ENCODE data around the gene CEP135.
A peak's percentile ranks its signal among the peaks of the same experiment; 100 is the strongest.
"Not testable (repeated sequence)": the region's sequence is repeated elsewhere in the genome, so short reads cannot be mapped to it uniquely, and the experiment has no call there.

Gene CEP135

DNA sequence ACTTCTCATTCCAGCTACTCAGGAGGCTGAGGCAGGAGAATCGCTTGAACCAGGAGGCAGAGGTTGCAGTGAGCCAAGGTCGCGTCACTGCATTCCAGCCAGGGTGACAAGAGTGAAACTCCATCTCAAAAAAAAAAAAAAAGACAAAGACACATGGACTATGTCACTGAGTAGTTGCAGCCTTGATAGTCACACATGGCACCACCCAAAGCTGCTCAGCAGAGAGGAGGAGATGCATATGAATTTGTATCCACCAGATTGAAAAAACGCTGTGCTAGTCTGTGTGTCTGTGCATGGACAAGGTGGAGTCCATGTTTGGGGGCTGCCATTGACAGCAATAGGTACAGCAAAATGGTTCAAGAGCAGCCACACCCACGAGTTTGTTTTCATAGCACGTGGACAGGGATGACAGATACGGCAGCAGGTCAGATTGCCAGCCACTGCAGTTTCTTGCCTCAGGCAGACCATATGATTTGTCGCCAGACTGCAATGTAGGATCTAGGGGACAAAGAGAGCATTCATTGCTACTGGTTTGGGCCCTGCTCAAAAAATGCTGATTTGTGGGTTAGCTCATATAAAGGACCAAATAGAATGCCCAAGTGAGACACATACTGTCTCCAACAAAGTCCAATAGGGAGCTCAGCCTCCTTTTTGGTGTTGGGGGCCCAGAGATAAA, 89.9 kb downstream of the CEP135 start:
- no peak for DNase-seq

DNA sequence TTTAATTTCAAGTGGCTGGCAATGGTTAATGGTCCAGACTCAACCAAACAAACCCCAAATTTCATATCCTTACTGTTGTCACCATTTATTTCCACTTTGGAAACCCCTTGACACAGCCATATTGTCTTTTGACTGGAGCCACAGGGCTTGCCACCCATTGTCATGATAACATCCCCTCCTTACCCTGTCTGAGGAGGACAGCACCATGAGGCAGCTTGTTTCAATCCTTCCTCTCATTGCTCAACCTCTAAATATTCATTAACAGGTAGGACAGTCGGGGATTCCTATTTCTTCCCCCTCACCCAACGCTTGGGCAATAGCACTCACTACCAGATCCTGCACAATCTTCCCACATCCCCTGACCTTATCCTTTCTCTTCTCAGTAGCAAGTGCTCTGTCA, 92.1 kb downstream of the CEP135 start:
- no peak for DNase-seq

DNA sequence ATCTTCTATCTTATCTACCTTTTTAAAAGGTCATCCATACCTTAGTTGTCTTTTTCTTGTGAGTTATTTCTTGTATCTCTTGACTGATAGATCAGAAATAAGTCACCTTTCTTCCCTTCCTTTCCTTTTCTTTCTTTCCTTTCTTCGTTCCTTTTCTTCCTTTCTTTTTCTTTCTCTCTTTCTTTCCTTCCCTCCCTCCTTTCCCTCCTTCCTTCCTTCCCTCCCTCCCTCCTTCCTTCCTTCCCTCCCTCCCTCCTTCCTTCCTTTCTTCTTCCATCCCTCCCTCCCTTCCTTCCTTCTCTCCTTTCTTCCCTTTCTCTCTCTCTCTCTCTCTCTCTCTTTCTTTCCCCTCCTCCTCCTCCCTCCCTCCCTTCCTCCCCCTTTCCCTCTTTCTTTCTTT, 93.5 kb downstream of the CEP135 start:
- DNase-seq: no peak

DNA sequence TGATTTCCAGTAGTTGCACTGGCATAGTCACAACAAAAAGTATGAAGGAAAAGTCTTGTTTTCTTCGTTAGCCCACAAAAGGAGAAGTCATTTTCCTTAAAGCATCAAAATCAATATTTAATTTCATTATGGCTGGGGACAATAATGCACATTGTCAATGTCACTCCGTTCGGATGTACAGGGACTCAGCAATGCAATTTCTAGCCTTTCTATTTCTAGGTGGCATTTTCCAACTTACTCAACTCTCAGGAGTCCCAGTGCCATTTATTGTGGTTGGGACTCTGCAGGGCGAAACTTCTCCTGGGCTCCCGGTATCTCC, 99.6 kb downstream of the CEP135 start:
- no peak for DNase-seq

DNA sequence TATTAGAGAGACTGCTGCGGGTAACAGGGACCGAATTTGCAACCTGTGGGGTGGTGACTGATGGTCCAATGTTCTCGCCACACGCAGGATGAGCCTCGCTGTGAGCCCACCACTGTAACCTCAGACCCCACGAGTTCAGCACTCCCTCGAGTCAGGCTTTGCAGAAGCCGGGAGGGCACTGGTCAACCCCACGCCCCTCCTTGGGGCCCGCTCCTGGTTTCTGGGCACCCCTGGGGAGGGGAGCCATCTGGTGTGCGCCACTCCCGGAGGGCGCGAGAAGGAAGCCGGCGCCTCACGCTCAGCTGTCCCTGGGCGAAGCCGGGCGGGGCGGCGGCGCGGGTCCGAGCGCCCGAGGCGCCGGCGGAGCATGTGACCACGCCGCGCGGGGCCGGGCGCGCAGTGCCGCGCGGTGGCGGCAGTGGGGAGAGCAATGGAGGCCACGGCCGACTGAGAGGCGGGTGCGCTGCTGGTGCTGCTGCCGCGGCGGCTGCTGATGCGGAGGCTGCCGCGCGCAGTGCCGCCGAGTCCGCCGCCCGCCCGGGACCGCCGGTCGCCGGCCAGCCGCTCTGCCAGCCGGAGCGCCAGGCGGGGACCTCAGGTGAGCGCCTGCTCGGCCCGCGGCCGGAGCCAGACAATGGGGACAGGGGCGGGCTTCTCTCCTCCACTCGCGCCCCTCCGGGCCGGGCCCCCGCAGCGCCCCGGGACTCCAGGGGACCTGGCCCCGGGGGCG, 100.1 kb downstream of the CEP135 start:
- DNase-seq: peak; percentile 5 to 9

DNA sequence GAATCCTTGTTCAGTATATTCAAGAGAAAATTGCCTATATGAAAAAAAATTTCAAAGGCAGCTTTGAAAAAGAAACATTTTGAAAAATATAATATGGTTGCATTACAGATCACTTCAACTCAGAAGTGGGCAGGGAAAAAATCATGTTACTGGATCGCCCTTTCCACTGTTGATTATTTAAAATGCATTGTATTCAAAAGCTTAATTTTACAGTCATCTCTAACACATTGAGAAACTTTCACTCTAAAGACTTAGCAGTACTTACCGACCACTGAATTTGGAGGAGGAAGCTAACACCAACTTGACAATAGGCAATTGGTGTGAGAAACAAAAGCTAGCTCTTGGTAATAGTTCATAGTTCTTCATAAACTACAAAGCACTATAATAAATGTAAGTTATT, 101.9 kb downstream of the CEP135 start:
- DNase-seq: no peak

DNA sequence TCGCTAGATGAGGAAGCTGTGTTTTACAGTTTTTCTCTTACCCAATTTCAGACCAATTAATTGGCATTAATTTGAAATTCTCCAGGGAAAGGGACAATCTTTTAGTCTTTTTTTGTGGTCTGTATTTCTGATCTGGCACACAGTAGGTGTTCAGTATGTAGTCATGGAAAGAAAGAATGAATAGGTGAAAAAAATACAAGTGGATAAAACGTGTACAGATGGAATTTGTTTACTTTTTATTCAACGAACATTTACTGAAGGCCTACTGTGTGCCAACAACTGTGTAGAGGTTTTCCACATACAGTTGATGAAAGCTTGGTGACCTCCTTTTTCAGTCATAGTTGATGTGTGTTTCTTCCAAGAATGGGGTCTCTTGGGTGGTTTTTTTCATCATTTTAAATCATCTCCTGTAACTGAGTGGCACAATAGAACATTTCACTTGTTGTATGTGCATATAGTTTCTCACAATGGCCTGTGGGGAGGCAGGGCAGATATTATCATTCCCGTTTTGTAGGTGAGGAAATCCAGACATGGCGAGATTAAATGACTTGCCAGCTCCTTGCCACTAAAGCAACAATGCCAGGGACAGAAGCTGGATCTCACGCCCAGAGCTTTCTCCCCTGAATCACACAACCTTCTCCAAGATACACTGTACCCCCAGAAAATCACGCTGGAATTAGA, 102.4 kb downstream of the CEP135 start:
- no peak for DNase-seq

DNA sequence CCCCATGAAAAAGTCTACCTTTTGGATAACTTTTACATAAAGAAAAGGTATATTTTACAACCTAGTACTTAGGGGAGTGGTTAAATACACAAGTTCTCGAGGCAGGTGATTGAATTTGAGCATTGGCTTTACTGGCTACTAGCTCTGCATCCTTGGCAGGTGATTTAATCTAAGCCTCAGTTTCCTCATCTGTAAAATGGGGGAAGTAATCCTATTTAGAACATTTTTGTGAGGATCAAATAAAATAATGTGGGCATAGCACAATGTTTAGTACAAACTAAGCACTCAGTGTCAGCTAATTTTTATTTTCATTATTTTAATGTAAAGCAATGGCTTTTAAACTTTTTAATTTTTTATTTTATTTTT, 102.9 kb downstream of the CEP135 start:
- DNase-seq: no peak

DNA sequence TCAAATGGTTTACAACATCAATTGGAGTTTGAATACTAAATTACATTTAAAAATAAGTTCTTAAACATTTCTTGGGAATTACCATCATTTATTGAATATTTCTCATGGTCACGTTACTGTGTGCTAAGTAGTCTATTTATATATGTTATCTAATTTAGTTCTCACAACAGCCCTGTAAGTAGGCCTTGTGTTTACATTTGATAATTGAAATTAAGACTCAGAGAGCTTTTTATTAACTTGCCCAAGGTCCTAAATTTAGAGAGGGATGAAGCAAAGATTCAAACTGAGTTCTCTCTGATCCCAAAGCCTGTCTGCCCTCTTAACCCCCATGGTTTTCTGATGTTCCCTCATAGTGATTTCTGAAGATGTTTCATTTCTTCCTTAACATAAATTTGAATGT, 103.7 kb downstream of the CEP135 start:
- DNase-seq: no peak

DNA sequence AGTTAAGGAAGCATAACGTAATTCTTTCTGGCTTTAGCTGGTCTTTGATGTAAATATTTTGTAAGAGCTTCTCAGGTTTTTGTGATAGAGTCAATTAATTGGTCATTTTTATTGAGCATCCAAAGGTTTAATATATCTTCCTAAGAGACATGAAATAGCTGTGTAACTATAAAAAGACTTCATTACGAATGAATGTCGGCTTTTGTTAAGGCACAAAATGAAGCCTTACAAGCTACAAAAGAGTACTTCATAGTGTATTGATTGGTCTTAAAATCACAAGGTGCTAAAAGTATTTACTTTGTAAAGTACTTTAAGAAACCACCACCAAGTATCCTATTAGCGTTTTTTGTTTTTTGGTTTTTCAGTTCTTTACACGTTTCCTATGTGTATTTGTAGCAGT, 104.2 kb downstream of the CEP135 start:
- DNase-seq: no peak

DNA sequence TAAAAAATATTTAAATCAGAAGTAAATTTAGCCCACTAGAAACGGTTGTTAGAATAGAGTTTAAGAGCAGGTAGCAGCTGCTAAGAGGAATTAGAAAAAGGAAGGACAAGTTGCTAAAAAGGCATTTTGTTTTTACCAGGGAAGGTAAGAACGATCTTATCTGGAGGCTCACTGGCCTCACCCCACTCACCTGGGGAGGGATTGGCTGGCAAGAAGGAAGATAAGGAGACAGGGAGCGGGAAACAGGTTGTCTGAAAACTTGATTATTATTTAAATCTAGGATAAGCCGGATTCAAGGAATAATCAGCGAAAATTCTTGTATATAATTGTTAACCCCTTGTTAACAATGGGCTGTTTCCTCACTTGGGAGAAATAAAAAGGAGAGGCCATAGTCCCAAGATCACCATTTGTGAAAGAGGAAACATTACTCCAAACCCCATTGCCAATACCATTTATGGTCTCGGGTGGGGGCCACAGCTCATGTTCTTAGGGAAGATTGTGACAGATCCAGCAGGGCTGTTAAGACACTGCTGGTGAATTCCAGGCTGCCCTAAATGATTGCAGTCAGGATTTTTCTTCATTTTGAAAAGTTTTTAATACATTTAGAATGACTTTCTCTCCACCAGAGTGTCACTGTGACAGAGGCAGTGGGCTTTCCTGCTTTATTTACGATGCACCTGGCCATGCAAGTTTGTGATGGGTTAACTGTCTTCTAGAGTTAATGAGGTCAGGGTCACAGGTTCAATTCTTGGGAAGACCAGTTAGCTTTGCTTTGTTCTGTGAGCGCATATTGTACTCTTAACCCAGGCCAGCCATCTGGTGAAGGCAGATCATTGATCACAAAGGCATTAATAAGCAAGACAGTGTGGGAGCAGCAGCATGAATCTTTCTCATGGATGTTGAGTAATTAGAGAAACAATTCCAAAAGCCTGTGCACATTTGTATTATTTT, 106.6 kb downstream of the CEP135 start:
- no peak for DNase-seq

DNA sequence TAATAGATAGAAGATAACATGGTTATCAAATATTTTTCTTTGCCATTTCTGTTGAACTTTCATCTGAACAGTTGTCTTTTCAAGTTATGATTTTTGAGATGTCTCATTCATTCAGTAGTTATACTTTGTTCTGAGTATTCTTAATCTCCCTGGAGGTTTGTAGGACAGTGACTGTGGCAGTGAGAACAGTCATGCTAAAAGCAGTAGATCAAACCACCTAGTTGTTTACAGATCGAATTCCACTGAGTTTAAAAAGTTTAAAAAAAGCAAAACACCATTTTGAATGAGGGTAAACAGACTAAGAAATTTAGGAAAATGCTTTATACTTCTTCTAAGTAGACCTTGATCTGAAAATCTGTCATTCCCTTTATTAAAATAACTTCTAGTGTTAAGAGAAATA, 107.2 kb downstream of the CEP135 start:
- no peak for DNase-seq

DNA sequence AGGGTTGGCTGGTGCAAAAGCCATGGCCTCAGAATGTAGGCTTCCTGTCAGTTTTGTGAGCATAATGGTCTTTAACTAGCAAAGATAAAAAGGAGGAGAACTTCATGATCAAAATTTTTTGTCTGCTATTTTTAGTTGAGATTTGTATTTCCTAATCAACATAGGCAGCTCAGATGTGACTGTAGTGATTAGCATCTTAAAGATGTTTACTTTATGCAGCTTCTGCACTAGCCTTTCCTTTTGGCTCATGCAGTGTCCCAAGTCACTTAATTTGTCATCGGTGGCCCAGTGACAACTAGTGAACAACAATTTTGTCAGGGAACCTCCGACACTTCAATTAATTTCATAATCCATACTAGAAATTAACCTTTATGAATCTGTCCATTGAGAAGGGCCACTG, 109.8 kb downstream of the CEP135 start:
- DNase-seq: no peak

DNA sequence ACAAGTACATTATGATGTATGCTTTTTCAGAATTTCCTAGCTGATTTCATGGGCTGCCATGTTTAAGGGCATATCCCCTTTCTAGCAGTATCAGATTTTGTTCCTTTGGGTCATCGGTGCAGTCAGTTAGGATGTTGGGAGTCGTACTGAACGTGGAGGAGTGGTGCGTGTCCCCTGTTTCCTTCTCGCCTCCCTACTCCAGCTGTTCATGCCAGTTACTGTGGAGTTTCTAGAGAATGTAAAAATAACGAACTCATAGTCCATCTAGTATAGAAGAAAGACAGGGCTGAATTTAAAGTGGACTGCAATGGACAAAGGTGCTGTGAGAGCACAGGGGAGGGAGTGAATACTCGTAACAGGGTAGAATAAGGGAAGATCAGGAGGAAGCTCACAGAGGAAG, 111.3 kb downstream of the CEP135 start:
- no peak for DNase-seq

DNA sequence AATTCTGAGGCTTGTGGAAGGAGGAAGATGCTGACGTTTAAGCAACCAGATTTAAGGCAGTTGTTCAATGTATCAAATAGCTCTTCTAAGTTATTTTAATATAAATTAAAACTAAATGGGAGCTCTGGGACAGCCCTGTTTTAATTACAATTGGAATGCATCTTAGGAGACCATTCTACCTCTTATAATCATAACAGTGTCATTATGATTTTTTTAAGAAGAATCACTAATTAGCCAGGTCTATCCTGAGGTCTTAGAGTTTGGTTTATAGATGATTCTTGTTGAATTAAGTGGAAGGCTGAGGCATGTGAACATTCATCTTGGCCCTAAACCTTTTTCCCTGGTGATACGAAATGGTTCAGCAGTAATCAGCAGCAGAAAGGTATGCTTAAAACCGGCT, 113.4 kb downstream of the CEP135 start:
- DNase-seq: no peak

DNA sequence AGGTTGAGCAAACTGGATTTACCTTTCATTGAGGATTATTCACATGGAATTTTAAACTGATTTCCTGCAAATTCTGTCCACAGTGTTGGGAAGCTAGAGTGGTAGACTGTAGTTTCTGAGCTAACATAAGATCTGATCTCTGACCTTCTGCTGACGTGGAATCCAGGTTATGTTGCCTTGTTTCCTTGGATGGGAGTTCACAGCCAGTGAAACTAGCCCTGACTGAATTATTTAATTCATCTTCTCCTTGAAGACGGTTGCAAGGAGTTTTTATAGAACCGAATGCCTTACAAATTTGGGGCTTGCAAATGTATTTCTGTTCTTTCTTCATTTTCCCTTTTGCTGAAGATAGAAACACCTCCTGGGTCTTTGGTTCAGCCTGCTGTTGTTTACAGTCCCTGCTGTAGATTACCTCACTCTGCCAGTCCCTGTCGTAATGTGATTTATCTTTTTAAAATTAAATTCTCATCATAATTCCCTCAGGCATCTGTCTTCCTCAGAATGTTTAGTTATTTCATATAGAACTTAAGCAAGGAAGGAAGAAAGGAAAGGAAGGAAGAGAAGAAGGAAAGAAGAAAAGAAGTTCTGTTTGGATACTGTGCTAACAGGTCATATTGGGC, 113.9 kb downstream of the CEP135 start:
- DNase-seq: no peak

DNA sequence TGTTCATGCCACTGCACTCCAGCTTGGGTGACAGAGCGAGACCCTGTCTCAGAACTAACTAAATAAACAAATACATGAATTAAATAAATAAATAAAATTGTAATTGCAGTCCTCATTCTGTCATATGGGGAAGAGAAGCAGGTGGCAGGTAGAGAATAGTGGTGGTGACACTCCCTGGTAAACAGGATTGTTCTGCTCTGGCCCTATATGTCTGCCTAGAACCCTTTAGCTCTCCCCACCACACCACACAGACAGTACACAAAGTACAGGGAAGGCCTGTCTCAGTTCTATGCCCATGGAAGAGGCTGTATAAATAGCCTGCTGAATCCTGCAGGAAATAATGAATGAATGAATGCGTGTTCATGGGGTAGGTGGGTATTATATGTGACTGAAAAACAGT, 117.7 kb downstream of the CEP135 start:
- no peak for DNase-seq

DNA sequence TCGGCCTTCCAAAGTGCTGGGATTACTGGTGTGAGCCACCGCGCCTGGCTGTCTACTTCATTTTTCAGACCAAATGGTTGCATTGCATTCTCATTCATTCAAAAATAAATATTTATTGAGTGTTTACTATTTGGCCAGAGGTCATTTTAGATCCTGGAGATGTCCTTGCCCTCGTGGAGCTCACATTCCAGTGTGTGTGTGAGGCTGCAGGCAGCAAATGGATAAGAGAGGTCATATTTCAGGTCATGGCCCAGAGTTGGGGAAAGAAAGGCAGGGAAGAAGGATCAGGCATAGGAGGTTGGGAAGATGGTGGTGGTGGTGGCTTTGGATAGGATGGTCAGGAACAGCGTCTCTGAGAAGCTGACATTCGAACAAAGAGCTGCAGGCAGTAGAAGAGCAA, 119.1 kb downstream of the CEP135 start:
- DNase-seq: no peak

DNA sequence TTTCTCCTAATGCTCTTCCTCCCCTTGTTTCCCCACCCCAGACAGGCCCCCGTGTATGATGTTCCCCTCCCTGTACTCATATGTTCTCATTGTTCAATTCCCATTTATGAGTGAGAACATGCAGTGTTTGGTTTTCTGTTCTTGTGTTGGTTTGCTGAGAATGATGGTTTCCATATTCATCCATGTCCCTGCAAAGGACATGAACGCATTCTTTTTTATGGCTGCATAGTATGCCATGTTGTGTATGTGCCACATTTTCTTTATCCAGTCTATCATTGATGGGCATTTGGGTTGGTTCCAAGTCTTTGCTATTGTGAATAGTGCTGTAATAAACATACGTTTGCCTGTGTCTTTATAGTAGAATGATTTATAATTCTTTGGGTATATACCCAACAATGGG, 124.0 kb downstream of the CEP135 start:
- not testable (repeated sequence) for DNase-seq

DNA sequence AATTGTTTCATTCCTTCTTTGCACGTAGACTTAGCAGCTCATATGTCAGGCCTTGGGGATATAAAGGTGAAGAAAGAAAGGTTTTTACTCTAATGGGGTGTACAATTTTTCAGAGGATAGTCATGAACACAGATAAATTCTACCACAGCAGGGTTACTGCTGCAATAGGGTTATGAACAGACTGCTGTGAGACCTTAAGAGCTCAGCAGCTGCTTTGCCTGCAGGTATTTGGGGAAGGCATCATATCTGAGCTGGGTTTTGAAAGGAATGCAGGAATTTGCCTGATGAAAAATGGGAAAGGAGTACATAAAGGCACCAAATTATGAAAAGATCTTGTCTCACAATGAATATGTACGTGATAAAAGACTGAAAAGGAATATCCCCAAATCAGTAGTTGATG, 128.9 kb downstream of the CEP135 start:
- DNase-seq: no peak

DNA sequence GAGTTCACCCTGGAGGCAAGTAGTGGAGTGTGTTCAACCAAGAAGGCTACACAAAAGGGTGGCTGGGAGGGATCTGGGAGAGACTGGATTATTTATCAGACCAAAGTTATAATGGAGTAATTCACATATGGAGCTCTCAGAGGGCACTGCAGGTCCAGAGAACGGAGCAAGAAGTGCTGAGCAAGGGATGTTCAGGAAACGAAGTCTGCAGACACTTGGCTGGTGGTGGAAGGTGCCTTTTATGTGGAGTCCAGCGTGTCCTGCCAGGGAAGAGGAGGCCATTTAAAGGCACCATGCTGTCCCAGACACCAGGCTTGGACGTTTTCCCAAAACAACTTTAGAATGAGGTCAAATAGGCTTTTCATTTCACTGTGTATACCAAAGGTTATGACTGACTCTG, 130.1 kb downstream of the CEP135 start:
- no peak for DNase-seq

DNA sequence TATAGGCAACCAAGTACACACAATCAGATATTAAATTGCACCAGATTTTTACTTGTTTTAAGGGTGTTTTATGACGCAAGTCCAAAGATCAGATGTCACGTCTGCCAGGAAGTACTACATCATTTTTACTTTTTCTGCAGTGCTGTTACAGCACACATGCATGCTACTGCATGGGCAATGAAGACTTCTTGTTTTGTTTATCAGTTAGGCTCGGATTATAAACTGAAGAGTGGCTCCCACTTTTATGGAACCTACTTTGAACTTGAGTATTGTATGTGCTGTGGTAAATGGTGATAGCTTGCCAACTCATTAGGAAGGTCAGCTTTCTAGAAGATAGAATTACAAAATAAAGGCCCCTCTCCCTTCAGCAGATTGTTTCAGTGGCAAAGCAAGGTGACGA, 131.6 kb downstream of the CEP135 start:
- DNase-seq: no peak

DNA sequence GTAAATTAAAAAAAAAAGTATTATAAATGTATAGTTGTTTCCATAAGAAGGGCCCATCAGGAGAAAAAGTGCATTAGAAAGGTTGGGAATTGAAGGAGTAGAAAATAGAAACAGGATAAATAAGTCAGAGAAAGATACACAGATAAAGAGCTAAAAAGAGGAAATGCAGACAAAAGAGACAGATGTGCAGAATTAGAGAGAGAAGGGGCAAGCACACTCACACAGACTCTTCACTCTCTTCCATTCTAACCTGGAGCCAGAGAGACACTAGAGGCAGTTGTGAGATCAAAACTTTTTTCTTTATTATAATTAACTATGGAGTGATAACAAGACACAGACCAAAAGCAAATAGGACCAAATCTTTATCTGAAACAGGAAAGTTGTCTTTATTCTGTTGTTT, 134.1 kb downstream of the CEP135 start:
- no peak for DNase-seq
